NCI-H345 treated with DMSO at 0.1 percent for 48 hours (cell line): Measurements from ENCODE around the gene FAM229A.
"Not testable (repeated sequence)": the region's sequence is repeated elsewhere in the genome, so short reads cannot be mapped to it uniquely, and the experiment has no call there.

Experiments used
- DNase-seq: peaks from one replicate; lab custom pipeline; 2025; ENCODE audit not compliant: unreplicated experiment; lab: John Stamatoyannopoulos, UW

FAM229A gene, protein sequence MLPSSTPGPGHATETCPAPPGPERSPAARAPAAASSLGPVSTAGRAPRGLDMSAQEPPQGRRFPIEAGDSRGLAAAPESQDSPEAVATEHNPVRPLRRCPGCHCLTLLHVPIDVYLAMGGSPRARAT

DNA sequence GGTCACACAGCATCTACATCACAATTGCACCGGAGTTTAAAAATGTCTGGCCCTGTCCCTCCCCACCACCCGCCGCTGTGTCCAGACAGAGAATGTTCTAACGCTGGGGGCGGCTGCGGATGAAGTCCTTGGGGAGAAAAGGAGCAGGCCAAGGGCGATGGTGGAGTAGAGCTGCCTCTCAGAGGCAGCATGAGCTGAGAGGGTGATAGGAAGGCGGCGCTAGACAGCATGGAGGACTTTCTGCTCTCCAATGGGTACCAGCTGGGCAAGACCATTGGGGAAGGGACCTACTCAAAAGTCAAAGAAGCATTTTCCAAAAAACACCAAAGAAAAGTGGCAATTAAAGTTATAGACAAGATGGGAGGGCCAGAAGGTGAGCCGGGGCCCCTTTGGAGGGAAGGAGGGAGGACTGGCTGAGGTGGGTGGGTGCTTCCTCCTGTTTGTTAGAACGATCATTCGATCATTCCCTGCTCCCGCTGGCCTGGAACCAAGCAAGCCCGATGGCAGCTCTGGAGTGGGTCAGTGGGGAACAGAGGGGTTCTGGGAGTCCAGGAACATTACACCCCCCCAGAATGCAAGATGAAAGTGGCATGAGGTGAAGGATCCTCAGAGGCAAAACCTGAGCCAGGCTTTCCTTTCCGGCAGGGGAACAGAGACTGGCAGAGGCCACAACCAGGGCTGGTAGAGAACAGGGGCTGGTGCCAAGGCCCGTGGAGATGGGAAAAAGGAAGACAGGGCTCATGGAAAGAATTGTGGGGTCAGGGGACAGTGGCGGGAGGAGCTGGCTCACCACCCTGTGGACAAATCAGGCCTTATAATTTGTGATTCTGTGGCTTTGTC is at the start of gene FAM229A, which contains the start of gene TSSK3:
Gene FAM229A (minus strand): TSS at position 12 of the 840 bp plus-strand sequence. CDS start 394 bp downstream, outside the sequence.
Gene TSSK3 (plus strand): TSS at position 66 of the 840 bp plus-strand sequence. CDS start 163 bp downstream, at position 229.
- no peak for DNase-seq

DNA sequence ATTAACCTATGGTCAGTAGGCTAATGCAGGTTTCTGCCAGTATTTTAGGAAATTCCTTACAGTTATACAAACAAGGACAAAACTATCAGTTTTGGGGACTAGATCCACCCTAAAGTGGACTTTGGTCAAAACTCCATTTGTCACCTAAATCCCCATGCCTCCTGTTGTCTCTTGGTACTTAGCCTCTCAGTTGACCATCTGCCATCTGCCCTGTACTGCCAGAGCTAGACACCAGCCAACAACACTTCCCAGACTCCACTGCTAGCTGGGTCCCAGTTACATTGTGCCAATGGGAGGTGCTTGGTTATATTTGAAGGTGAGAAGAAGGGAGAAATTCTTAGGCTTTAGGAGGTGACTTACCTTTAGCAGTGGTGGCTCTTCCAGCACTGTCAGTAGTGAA is 49.0 kb upstream of the FAM229A start:
- DNase-seq, result no peak

DNA sequence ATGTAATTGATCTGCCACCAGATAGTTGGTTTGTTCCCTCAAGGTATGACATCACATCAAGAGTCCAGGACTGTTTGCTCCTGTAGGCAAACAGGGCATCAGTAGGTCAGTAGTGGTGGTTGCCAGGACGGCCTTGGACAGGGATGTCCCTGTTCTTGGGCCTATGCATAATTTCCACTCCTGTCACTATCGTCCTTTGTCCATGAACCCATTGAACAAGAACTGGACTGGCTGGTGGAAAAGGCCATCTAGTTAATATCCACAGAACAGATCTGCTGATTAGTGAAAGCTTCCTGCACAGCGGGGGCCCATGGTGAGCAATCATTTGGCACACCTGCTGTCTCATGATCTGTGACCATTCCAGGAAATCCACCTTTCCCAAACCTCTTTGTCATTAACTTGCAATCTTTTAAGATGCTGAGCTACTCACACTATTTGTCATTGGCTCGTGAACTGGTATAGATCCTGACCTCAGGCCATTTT is 44.4 kb upstream of the FAM229A start:
- DNase-seq, result no peak

DNA sequence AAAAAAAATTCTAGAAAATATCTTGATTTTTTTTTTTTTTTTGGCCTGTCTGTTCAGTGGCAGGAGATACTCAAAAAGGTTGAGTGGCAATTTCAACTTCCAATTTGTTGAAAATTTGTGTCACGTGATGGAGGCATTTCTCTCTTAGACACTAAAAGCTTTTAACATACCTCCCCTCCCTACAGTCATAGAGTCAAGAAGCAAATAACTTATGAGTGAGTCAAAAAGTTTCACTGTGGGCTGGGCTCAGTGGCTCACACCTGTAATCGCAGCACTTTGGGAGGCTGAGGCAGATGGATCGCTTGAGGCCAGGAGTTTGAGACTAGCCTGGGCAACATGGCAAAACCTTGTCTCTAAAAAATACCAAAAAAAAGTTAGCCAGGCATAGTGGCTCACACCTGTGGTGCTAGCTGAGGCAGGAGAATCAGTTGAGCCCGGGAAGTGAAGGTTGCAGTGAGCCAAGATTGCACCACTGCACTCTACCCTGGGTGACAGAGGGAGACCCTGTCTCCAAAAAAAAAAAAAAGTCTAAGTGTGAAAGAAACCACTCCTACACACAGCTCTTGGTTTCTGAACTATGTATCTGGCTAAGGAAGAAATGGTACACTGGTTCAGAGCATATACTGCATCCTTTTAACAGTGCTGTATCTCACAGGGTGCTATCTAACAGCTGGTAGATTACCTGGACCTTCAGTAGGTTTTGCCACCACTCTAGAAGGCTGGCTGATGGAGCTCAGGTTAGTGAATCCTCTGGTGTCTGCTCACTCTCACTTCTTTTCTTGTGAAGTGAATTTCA is 43.6 kb upstream of the FAM229A start:
- no peak for DNase-seq

DNA sequence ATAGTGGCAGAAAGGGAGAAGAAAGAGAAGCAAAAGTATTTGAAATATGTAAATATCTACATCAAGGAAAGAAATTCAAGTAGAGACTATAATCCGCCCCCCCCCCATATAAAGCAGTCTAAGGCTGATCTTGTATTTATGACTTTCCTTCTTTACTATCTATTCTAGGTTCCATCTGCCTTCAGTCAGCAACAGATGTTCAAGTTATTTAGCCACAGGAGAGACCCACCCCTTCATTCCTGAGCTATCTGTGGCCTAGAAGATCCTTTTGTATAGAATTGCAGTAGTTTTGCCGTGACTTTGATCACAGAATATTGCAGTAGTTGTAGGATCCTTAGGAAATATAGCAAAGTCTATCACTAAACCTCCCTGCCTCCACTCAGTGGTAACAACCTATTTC is 42.7 kb upstream of the FAM229A start:
- DNase-seq, result no peak

DNA sequence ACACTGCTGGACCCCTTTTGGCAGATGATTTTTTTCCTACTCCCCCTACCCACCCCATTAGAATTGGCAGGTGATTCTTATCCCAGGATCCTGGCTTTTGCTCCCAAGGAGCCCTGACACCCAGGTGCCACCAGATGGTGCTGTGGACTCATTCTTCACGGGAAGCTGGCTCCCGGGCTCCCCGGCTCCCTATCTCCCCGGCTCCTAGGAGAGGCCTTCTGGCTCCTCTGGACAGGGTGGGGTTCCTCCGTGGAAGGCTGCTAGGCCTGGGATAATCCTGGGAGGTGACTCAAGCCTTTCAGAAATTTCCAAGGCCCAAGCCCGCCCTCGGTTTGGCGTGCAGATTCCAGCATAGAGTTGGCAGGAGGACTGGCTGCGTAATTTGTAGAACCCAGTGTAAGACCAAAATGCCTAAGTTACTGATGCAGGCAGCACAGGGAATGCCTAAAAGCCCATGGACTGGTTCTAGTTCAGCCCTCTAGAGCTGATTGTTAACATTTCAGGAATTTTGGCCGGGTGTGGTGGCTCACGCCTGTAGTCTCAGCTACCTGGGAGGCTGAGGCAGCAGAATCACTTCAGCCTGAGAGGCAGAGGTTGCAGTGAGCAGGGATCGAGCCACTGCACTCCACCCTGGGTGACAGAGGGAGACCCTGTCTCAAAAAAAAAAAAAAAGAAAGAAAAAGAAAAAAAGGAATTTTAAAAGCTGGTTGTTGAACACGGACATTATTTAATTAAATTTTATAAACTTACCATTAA is 38.8 kb upstream of the FAM229A start:
- DNase-seq, result peak; percentile 64

DNA sequence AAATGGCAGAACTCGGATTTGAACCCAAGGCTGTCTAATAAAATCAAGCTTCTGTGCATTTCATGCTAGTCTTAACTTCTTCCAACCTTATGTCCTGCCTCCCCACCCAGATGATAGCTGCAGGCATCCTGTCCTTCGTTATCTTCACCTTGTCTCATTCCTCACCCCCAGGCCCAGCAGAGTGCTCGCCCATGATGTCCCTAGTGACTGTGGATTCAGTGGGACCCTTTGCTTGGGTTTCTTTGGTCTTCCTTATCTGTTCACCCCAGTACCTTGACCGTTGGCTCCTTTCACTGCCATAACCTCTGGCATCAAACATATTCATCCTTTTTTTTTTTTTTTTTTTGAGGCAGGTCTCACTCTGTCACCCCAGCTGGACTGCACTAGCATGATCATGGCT is 37.6 kb upstream of the FAM229A start:
- DNase-seq, result no peak

DNA sequence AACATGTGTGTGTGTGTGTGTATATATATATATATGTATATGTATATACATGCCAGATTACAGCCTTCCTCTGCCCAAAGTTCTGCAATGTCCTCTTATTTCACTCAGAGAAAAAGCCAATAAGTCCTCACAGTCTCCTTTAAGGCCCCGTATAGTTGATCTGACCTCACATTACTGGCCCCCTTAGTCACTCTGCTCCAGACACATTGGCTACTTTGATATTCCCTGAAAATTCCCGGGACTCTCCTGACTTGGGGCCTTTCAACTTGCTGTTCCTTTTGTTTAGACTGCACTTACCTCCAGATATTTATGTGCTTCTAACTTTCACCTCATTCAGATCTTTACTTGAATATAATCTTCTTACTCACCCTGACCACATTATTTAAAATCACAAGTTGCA is 36.1 kb upstream of the FAM229A start:
- no peak for DNase-seq

DNA sequence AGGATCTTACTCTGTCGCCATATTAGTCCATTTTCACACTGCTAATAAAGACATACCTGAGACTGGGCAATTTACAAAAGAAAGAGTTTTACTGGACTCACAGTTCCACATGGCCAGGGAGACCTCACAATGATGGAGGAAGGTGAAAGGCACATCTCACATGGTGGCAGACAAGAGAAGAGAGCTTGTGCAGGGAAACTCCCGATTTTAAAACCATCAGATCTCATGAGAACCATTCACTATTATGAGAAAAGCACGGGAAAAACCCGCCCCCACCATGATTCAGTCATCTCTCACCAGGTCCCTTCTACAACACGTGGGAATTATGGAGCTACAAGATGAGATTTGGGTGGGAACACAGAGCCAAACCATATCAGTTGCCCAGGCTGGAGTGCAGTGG is 34.2 kb upstream of the FAM229A start:
- not testable (repeated sequence) for DNase-seq

DNA sequence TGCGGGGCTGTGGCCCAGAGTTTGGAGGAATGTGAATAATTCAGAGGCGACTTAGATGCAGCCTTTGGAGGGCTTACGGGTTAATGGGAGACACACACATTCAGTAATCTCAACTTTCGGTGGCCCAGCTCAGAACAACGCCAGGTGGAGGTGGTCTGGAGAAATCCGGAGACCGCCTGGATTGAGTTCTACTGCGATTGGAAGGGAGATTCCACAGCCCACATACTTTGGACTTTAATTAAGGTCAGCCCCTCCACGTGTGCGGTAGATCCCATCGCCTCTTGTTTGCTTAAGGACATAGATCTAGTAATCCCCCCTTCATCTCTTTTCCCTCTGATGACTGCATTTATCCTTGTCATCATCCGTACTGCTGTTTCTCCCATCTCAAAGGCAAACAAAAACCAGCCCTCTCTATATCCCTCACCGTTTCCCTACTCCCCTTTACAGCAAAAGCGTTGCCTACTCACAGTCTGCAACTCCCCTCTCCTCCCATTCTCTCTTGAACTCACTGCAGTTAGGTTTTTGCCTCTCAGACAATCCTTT is 32.7 kb upstream of the FAM229A start:
- no peak for DNase-seq

DNA sequence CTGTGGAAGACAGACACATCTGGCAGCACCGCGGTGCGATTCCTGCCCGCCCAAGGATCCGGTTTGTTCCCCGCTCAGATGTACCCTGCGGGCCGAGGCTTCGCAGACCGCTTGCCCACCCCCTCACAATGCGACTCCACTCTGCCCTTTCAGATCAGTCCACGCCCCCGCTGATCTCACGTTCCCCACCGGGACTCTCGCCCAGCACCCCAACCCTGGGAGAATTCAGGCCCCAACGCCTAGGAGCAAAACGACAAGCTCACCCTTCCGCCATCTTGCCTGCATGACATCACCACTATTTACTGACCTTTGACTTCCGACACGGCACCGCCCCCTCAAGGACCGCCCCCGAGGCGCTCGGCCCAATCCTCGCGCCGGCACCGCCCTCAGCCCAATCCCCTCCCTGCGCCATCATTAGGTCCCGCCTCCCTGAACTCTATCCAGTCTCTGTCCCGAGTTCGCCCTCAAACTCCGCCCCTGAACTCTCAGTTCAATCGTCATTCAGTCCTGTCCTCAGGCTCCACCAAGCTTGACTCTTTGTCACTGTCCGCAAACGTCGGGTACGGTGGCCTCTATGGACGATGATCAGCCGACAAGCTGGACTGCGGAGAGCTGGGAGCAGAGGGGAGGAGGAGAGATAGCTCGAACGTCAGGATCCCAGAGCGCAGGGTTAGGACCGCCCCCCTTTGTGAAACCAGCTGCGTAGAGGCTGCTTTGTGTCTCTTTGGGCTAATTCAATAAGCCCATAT is 32.0 kb upstream of the FAM229A start, which contains the start of gene BSDC1:
Gene BSDC1 (minus strand): TSS at position 301 of the 749 bp plus-strand sequence. CDS start 27 bp downstream, at position 274.
- DNase-seq, result peak; percentile 96

DNA sequence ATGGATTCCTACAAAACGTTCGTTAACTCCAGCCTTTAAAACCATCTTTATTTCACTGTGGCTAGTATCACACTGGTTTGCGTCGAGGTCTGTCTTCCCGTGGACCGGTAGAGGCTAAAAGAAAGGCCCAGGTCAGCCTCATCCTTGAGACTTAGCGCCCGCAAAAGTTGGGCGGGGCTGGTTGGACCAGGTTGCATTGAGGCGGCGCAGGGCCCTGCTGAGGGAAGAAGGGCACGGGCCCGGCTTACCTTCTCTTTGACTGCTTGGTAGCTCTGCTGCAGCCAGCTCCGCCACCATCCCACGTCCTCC is 31.5 kb upstream of the FAM229A start:
- DNase-seq, result no peak

DNA sequence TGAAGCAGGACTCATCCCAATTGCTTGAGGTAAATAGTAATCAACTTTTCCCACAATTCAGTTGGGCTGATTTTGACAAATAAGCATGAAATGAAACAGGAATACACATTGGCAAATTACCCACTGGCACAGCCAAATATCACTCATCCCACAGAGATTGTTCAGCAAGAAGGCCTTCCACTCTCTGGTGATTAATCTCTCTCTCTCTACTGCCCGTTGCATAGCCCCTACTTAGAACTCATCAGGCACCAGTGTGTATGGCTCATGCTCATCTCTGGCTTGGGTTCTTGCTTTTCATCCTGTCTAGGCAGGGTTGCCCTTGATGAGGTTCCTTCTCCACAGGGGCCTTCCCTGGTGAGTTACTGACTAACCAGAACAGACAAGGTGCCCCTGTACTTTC is 30.9 kb upstream of the FAM229A start:
- no peak for DNase-seq

DNA sequence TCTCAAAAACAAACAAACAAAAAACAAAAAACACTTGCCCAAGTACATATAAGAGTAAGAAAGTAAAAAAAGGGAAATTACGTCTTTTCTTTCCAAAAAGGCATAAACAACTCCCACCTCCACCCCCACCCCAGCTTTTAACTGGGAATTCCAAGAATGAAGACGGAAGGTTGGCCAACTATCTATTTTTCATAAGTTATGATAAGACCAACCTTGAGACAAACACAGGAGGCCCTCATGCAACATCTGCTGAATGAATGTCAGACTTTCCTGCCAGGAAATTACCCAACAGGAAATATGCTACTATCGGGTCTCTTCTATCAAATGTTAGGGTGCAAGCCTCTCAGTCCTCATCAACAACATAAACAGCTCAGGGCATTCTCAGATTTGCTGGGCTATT is 30.0 kb upstream of the FAM229A start:
- DNase-seq, result no peak

DNA sequence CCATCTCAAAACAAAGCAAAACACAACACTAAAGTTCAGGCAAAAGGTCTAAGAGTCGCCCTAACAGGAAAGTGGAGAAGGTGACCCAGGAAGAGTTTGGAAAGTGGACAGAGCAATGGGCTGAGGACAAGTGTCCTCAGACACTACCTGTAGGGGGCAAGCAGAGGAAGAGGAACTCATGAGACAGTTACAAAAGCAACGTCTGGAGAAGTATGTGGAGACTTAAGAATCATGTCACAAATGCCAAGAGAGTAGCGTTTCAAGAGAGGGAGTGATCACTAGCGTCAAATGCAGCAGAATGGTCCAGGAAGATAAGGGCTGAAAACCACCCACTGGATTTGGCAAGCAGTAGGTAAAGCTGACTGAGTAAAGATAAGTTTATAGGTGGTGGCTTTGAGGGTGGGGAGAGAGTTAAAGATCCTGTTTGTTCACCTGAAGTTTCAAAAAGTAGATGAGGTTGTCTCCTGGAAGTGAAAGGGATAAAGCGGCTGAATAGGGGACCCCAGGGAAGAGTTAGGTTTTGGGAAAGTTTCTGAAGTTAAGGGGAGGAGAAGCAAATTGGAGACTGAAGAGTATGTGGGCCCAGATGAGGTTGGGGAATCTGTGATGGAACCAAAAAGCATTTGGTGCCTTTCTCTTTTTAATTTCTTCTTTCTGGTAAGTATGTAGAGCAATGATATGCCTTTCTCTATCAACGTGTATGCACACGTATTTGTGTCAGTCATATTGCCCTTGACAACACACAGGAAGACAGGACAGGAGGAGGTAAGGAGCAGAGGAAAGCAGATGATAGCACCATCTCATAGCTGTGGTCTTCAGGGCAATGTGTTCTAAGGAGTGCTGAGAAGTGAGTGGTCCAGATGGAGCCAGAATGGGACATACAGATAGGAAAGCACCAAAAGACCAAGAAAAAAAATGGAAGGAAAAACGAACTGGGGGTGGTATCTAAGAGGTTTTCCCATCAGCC is 28.9 kb upstream of the FAM229A start:
- no peak for DNase-seq

DNA sequence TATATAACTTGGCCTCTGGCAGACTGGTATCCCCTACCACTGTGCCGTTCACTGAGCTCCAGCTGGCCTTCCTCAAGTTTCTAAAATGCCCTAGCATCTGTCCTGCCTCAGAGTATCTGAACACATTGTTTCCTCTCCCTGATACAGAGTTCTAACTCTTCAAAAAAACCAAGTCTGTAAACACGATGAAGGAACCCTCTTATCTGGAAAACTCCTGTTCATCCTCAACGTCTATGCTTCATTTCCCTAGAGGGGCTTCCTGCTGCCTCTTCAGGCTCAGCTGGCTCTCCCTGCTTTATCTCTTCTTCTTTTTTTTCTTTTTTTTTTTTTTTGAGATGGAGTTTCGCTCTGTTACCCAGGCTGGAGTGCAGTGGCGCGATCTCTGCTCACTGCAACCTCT is 26.4 kb upstream of the FAM229A start:
- DNase-seq, result no peak

DNA sequence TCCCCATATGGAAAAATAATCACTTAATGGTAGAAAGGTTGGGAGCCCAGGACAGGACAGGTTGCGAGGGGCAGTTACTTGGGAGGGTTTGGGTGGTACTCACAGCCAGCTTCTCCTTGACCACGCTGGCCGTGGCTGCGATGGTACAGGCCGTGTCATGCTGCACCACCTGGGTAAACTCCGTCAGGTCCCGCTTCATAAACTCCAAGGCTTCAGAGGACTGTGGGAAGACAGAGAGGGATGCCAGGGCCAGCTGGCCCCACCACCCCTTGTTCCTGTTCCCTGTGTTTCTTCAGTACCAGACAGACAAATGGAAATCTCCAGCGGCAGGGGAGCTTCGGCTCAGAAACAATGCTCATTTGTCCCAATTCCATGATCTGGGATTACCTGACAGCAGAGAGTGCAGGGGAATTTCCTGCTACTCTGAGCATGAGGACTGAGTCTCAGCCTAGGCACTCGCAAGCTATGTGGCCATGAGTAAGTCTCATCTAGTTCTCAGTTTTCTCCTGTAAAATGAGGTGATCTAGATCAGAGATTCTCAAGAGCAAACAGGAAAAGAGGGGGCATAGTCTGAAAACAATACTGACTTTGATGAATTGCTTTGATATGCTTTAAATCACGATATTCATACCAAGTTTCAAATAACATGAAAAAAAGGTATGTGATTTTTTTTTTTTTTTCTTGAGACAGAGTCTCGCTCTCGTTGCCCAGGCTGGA is 24.5 kb upstream of the FAM229A start:
- no peak for DNase-seq

DNA sequence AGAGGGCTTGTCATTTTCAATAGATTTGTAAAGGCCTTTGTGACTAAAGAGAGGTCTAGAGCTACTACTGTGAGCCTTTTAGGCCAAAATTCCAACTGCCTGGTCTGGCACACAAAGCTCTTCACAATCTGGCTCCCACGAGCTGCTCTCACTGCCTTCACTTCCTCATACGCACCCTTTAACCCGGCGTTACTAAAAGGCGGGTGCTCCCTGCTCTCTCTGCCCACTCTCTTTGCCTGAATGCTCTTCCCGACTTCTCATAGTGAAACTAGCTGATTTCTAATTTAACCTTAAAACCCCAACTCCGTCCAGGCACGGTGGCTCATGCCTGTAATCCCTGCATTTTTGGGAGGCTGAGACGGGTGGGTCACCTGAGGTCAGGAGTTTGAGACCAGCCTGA is 17.8 kb upstream of the FAM229A start:
- no peak for DNase-seq
